Measurements from ENCODE around the gene TRIM29.
A peak's percentile ranks its signal among the peaks of the same experiment; 100 is the strongest.

Gene TRIM29

DNA sequence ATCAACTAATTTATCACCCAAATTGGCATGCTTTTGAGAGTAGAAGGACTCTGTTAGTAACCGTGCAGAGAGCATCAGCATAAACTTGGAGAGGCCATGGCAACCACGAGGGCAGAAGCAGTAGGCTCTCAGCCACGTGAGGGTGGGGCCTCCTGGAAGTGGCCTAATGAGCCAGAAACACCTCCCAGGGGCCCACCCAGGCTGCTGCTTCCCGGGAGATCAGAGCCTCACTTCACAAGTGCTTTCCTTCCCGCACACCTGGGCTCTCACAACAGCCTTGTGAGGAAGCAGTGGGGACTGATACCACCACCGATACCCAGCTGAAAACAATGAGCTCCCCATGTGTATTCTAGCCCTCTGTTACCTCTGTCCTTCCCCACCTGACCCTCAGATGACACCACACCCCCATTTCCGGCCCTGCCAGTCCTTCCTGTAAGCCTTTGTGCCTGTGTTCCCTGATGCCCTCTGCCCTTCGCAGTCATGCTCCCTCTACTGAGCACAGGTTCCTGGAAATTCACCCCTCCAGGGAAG lies 17.0 kb downstream of the TRIM29 start:
- no peak for DNase-seq

DNA sequence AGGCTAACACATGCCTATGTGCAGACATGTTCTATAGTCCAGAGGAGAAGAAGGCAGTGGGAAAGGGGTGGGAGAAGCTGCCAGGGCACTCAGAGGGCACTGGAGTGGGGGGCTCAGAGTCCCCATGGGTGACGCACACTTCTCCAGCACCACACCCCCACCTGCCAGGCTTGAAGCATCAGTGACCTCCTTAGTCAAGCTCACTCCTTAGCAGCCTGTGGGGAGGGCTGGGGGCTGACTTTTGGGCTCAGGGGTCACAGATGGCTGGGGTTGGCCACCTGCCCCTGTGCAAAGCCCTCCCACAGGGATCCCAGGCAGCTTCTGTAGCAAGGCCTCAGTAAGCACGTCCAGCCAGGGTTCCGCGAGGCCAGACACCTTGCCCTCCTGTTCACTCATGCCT lies 18.8 kb downstream of the TRIM29 start:
- no peak for DNase-seq

DNA sequence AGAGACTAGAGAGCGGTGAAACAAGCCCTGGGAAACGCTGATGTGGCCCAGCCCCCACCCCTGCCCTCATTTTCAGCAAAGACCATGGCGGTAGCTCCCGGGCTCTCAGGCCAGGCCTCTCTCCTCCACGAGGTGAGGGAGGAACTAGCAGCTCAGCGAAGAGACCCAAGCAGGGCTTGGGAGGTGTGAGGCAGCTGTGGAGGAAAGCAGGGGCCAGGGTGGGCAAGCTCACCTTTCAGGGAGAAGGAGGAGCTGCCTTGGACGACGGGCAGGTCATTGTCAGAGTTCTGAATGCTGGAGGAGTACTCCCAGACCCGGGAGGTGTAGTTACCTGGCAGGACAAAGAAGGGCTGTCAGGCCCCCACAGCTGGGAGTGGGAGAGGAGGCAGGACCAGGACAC lies 19.9 kb downstream of the TRIM29 start:
- no peak for DNase-seq

DNA sequence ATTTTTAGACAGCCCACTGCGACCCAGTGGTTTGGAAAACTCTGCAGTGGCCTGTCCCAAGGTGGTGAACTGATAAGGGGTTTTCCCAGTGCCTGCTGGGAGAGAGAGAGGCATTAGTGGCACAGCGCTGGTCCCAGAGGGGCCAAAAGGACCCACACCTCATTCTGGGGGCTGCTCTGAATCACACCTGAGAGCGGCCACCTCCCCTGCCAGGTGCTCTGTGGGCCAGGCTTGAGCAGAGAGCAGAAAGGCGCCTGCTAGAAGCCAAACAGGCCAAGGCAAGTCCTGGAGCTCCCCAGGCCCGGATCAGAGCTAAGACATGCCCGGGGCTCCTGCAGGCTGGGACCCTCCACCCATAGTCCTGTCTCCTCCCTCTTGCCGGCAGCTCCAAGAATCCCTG lies 20.9 kb downstream of the TRIM29 start:
- DNase-seq: no peak

DNA sequence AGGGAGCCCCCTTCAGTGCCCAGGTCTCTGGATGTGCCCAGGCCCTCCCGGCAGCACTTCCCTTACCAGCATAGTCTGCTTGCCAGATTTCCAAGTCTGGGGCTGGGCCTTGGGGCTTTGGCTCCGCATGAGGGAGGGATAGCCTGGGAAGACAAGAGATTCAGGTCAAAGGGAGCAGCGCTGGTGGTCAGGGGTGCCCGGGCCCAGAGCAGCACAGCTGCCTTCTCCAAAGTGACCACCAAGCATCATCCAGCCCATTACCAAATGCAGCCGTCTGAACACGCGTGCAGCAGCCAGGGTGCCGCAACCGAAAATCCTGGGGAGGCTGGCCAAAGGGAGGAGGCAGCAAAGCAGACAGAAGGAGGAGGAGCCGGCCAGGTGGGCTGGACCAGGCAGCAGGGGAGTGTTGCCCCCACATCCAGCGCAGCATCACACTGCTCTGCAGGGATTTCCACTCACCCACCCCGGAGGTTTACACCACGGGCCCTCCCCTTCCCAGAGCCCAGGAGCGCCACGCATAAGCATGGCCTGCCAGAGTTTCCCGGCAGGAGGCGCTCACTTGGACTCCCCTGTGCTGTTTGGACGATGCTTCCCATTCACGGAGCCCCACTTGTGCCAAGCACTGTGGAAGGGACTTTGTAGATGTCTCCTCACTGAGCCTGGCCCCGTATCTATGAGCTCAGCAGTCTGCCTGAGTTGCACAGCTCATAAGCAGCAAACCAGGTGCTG lies 22.5 kb downstream of the TRIM29 start:
- no peak for DNase-seq

DNA sequence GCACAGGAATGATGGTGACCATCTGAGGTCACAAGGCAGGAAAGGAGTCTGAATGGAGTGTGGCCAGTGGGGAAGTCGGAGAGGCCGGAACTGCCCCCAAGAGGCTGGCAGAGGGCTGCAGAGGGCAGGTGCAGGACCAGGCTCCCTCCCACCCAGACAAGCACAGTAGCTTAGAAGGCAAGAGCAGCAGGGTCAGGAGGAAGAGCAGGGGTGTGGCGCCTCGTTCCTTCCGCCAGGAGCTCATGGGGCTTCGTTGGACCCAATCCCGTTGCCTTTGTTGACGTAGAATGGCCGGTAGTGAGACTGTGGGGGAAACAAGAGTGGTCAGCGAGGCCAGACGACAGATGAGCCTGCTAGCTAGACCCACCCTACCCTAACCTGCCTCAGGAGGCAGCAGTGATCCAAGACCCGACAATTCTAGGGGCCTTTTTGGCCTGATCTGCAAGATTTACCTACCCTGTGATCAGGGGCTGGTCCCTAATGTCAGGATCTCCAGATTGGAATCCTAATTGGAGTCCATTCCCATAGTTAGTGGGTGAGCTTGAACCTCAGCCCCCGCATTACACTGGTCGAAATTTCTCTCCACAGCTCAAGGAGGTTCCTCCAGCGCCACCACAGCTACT lies 25.6 kb downstream of the TRIM29 start:
- DNase-seq: no peak

DNA sequence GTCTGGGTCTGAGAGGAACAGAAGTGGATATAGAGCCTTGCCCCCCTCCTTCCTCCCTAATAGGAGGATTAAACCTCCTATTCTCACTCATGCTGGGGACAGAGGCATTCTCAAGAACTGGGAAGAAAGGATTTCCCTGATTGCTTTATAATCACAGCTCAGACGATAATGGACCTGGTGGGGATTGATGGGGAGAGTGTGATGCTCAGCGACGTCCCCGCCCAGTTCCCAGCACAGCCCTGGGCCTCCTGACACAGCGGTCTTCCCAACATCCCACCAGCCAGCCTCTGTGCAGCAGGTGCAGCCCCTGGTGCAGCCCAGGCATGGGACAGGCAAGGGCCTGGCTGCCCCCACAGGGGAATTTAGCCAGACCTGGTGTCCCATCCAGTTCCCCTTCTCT lies 28.4 kb downstream of the TRIM29 start:
- DNase-seq: no peak

DNA sequence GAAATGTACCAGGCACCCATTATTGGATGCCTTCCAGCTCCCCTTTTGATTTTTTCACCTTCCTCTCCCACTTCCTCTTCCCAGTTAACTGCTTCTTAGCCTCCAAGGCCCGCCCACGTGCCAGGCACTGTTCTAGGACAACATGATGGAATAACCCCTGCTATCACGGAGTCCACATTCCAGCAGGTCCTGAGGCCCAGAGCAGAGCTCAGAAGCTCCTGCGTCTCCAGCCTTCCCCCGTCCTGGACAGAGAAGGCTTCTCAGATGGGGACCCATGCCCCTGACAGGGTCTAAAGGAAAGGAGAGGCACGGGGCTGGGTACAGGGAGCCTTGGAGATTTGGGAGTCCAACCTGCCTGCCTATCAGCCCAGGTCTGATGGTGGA lies 29.1 kb downstream of the TRIM29 start:
- no peak for DNase-seq

DNA sequence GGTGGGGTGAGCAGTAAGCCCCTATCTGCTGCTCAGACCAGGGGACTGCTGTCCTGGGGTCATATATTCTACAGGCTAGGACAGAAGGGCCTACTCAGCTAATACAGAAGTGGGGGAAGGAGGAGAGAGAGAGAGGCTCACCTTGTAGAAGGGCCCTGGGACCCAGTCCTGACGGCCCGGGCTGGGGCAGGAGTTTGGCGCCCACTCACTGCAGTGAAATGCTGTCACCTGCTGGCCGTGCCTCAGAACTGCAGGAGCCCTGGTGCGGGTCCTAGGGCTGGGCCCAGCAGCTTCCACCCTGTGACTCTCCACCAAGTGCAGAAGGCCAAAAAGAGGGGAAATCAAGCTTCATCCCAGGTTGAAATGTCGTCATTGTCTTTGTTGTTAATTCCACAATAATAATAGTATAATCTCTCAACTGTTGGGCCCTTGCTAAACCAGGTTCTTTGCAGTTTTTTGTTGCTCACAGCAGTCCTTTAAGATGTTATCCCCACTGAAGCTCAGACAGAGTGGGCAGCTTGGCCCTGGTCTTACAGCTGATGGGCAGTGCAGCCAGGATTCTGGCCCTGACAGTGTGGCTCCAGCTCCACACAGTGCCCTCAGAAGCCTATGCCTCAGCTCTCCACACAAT lies 29.6 kb downstream of the TRIM29 start:
- DNase-seq: peak; percentile 48

DNA sequence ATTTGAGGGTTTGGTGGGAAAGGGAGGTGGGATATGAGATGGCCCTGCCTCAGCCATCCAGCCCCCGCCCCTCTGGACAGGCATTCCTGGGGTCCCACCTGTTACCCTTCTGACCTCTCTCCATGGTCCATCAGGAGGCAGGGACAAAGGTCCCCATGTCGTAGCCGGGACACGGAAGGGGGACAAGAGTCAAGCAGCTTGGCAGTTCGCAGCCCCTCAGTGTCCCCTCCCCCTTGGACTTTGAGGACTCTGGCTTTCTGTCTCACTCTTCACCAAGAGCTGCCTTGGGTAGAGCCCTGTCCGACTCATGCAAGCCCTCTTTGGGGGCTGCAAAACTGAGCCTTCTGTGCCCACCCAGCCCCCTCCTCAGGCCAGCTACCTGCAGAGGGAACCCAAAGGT lies 30.2 kb downstream of the TRIM29 start:
- no peak for DNase-seq

DNA sequence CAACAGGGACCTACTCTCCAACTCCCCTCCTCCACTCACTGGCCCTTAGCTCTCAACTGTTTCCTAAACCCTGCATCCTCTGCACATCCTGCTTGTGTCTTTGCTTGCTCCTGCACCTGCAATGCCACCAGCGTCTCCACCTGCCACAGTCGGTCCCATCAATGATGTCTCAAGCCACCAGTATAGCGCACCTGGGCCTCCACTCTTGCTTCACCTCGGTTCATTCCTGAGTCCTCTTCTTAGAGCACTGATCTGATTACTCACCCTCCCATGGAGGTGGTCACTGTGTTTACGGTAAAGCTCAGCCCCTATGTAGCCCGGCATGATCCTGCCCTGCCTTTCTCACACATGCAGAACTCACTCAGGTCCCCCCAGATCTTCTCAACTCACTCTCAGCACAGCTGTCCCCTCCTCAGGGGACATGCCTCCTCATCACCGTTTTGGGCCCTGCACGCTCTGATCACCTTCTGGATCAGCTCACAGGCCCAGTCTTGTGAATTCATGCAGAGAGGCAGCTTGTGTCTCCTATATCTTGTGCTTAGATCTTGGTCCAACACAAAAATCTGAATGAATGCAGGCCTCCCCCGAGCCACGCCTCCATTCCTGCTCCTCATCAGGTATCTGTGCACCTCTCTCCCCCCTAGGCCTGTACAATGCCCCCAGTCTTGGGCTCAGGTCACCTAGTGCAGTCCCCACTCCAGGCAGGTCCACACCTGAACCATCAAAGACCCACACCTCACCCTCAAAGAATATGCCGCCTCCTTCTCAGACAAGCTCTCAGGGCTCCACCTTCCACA lies 31.4 kb downstream of the TRIM29 start:
- no peak for DNase-seq

DNA sequence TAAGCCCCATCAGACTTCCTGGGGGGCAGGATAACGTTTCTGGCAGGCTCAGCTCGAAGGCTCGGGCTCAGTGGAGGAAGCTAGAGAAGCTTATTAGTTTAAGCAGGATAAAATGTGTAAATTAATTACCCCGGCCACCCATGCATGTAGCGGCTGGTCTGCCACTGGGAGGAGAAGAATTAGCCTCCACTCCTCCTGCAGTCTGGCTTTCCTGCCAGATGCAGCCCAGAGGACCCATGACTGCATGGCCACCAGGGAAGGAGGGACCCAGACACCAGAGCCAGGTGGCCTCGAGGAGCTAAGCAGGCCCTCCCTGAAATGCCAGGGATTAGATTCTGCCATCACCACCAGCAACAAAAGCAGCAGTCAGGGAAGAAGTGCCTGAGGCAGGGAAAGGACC lies 32.3 kb downstream of the TRIM29 start:
- DNase-seq: no peak

DNA sequence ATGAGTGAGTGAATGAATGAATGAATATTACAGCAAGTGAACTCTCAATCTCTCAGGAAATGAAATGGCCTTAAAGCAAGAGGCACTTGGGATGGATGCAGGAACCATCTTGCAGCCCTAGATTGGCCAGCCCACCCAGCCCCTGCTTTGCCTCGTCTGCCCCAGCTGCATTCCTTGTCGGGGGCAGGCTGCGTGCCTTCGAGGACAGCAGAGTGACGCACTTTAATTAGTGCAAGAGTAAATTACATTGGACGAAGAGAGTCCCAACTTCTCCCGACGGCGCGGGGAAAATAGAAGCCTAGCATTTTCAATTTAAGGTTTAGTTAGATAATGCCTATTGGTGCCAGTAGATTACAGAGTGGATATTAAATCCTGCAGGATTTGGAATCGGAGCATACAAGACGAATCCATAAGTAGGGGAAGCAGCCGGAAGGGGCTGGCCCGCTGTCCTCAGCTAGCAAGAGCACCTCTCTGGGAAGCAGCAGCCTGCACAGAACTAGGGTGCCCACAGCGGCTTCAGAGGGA lies 33.8 kb downstream of the TRIM29 start:
- DNase-seq: no peak

DNA sequence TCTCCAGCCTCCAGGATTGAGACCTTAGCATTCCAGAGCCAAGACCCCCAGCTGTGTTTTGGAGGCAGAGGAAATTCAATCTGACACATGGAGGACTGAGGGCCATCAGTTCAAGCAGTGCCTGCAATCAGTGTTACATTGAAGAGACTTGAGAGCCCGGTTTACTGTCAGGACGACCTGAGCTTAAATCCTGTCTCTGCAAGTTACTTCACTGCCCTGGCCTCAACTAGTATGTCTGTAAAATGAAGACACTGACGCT lies 35.1 kb downstream of the TRIM29 start:
- DNase-seq: no peak

DNA sequence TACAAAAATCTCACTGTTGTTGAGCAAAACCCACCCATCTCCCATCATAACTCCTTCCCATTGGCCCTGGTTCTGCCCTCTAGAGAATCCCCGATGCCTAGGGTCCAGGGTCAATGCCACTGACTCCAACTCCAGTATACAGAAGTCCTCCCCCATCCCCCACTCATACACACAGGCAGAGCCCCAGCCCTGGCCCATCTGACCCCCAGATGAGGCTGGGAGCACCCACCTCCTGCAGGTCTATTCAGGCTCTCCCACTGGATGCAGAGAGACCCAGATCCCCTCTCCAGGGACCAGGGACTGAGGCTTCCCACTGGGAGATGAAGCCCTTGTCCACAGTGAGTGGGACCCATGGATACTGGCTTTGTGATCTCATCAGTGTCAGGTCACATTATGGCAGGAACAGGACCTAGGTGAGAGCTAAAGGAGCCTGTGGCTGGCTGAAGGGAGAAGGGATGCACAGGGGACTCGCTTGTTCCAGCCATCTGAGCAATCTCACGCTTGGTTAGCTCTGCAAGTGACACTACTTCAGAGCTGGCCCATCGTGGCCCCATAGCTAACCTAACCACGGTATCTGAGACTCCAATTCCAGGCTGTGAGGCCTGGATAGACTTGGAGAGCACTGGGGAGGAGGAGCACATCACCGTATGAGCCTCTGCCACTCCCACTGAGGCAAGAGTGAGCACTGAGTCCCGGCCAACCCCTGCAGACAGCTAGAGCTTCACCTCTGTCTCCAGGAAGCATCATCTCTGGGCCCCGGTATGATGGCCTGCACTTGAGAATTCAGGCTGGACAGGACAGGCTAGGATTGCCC lies 35.7 kb downstream of the TRIM29 start:
- DNase-seq: no peak

DNA sequence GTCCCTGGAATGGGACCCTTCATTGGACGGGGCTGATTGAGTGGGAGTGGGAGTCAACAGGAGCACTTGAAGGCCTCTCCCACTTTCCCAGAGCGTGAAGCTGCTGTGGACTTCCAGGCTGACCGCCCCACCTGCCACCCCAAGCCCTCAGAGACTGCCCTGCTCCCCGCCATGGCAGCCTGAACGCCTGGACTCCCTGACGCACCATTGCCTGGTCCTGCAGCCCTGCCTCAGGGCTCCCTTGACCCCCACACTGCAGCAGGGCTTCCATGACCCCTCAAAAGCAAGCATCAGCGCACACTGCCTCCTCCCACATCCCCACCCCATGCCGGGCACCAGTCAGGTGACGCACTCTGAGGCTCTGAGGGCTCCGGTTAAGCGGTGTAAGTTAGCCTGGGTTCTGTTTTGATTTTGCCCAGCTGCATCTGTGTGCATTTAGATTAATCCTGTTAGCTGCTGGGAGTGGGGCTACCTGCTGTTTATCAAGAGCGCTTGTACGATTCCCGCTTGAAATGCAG lies 39.4 kb downstream of the TRIM29 start:
- DNase-seq: no peak

DNA sequence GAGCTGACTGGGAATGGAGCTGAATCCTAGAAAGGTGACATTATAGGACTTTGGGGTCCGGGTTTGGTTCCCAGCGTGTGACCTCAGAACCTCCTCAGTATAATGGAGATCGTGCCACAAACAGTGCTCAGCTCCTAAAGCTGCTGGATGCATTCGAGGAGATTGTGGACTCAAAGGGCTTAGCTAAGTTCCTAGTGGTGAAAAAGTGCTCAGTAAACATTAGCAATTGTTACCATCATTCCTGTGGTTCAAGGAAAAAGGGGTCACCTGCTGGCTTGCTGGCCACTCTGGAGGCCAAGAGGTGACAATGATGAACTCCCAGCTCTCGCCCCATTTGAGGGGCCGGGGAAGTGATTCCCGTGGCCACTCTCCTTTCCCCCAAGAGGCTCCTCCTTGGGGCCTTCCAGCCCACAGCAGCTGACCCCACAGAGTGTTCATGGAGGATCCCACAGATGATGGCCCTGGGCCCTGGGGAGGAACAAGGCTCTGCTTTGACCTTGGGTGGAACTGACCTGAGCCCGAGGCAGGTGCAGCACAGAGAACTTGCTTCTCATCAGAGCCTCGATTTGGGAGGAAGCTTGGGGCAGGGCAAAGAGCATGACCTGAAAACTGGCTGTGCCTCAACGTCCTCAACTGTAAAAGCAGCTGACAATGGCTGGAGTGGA lies 40.1 kb downstream of the TRIM29 start:
- no peak for DNase-seq

DNA sequence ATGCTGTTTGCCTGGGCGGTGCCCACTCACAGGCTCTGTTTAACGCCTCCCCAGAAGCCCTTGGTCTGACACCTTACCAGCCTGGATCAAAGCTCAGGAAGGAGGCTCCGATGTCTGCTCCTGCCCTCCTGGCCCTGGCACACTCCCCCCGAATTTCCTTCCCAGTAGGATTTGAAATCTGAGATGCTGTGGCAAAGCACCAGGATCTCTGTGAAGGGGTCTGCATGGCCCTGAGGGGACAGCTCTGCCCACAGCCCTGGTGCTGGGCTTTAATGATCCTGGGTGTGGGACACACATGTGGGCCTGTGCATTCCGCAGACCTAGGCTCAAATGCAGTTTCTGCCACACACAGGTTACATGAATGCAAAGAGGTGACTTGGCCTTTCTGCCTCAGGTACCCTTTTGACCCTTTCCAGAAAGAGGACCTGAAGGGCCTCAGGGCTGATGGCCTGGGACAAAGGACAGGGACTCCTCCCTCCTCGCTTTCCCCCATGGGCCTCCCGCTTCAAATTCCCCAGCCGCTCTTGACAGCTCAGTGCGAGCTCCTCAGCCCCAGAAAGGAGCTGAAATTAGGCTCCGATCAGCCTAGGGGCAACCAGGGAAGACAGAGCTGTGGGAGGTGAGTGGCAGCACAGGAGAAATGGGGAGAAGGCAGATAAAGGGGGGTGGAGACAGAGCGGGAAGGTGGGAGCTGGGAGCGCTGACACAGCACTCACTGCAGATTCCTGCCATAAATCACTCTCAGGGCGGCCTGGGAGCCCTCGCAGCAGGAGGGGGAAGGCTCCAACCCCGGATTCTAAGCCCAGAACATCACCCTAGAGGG lies 41.3 kb downstream of the TRIM29 start:
- DNase-seq: no peak

DNA sequence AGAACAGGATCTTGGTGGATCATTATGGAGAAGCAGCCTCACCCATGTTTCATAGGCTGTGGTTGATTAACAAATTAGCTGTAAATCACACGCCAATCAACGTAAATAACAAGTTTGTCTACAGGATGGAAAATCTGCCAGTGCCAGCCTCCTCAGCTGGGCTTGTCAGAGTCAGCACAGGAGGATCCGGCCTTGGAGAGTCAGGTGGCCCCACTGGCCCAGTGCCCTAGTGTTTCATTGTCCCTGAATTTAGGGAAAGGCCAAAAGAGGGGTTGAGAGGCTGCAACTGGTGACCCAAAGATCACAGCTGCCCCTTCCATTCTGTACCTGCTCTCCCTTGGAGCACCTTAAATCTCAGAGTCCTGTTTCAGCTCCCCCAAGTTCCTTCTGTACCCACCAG lies 42.4 kb downstream of the TRIM29 start:
- DNase-seq: no peak

DNA sequence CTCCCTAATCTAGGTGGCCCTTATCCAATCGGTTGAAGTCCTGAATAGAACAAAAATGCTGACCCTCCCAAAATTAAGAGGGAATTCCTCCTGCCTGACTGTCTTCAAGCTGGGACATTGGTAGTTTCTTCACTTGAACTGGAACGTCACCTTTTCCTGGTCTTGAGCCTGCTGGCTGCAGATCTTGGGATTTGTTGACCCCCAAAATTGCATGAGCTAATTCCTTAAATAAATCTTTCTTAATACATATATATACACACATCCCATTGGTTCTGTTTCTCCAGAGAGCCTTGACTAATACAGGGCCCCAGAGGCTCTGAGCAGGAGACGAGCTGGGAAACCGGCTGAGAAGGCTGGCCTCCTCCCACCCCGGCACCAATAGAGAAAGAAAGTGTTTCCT lies 46.2 kb downstream of the TRIM29 start:
- no peak for DNase-seq

DNA sequence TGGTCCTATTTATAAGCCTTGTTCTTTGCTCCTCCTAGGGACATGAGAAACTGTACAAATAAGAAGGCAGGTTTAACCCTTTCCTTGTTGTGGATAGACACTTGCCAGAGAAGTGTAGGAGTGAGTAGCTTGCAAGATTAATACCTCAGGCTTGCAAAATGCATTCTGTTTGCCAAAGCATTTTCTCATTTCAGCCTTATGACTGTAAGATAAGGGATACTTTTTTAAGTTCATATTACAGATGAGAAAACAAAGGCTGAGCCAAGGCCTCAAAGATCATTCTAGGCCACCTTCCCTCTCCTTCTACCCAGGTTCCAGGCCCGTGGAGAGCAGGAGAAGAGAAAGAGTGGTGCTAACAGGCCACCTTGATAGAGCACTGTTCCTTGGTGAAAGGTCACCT lies 46.8 kb downstream of the TRIM29 start:
- DNase-seq: no peak
